GM21367 (cell line): Measurements from ENCODE around the gene RBM15B.

ENCODE experiments used
- ATAC-seq: cut with Tn5 transposase; IDR thresholded peaks from one replicate; pipeline ENCODE4 v1.9.1; 2021; ENCODE audit not compliant: unreplicated experiment

RBM15B gene

GRCh38 chr3:51390246-51391074, 625 bp upstream of the RBM15B start:
- peak; percentile 5 for ATAC-seq

DNA sequence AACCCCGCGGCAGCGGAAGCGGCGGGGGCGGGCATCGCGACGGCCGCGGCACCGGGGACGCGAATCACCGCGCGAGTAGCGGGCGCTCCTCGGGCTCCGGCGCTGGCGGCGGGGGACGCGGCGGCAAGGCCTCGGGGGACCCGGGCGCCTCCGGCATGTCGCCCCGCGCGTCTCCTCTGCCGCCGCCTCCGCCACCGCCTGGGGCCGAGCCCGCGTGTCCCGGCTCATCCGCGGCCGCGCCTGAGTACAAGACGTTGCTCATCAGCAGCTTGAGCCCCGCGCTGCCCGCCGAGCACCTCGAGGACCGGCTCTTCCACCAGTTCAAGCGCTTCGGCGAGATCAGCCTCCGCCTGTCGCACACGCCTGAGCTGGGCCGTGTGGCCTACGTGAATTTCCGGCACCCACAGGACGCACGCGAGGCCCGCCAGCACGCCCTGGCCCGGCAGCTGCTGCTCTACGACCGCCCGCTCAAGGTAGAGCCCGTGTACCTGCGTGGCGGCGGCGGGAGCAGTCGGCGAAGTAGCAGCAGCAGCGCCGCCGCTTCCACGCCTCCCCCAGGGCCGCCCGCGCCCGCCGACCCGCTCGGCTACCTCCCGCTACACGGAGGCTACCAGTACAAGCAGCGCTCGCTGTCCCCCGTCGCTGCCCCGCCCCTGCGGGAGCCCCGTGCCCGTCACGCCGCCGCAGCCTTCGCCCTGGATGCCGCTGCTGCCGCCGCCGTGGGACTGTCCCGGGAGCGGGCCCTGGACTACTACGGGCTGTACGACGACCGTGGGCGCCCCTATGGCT, 675 bp downstream of the RBM15B start:
- ATAC-seq: no peak

DNA sequence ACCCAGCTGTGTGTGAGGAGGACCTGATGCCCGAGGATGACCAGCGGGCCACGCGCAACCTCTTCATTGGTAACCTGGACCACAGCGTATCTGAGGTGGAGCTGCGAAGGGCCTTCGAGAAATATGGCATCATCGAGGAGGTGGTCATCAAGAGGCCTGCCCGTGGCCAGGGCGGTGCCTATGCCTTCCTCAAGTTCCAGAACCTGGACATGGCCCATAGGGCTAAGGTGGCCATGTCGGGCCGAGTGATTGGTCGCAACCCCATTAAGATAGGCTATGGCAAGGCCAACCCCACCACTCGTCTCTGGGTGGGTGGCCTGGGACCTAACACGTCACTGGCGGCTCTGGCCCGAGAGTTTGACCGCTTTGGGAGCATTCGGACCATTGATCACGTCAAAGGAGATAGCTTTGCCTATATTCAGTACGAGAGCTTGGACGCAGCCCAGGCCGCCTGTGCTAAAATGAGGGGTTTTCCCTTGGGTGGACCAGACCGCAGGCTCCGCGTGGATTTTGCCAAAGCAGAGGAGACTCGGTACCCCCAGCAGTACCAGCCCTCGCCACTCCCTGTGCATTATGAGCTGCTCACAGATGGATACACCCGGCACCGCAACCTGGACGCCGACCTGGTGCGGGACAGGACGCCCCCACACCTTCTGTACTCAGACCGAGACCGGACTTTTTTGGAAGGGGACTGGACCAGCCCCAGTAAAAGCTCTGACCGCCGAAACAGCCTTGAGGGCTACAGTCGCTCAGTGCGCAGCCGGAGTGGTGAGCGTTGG, 1.5 kb downstream of the RBM15B start:
- no peak for ATAC-seq

DNA sequence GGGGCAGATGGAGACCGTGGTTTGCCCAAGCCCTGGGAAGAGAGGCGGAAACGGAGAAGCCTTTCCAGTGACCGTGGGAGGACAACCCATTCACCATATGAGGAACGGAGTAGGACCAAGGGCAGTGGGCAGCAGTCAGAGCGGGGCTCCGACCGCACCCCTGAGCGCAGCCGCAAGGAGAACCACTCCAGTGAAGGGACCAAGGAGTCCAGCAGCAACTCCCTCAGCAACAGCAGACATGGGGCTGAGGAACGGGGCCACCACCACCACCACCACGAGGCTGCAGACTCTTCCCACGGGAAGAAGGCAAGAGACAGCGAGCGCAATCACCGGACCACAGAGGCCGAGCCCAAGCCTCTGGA, 2.0 kb downstream of the RBM15B start:
- no peak for ATAC-seq

- ATAC-seq: no peak
These were observed 2.5 kb downstream of the RBM15B start for GRCh38 chr3:51393564-51393963.

DNA sequence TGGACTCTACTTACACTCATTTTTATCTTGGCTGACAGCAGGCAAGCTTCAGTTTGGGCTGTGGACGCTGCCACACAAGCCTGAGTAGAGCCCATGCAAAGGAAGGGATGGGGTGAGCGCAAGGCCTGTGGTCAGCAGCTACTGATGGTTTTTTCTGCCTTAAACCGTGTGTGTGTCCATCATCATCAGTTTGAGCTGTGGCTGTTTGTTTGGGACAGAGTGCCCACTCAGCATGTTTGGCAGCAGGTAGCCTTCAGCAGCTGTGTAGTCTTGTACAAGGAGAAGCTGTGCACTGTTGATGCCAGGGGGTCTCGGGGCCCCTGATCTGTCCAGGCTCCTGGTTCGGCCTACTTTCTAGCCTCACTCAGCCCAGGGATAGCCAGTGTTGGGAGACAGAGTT, 3.5 kb downstream of the RBM15B start:
- ATAC-seq: no peak

- no peak for ATAC-seq
These were observed 4.6 kb downstream of the RBM15B start for GRCh38 chr3:51395493-51396213.

DNA sequence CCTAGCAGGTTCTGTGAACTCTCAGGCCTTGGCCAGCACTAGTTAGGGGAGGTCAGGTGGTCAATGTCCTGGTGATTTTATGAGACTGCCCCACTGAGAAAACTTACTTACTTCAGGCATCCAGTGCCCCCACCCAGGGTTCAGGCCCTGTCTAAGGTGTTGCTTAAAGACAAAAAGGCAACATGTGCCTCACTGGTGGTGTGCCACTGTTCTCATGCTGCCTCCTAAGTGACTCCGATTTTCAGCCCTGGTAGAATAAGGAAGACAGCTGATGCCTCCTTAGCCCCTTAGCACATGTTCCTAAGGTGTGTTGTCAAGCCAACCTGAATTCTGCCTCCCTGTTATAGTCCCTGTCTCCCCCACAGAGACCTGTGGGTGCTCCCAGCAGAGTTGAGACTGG, 5.3 kb downstream of the RBM15B start:
- ATAC-seq: no peak

GRCh38 chr3:51397392-51397791, 6.3 kb downstream of the RBM15B start:
- ATAC-seq: no peak

DNA sequence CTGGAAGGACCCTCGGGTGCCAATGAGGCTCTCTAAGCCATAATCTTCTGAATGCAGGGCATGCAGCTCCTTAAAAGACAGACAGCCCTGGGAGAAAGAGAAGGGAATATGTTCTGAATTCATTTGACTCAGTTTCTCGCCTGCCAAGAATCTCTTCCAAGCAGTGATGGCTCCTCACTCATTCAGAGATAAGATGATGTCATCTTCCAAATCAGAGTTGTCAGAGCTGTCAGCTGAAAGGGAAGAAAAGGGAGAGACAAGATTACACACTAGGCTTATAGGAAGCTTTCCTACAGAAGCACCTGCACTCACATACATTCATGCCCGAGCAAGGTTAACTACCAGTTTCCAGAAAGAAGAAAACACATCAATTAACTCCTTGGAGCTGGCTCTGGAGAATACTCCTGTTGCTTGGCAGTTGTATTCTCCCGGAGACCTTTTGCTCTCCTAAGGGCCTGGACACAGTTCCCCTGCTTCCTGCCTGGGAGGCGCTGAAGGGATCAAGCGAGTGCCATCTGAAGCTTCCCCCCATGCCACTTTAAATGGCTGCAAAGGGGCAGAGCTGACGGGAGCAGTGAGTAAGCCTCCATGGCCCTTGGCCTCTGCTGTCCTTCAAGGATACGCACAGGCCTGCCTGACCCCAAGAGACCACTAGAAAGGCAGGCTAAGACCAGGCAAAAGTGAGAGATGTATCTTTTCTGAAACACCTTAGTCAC, 7.7 kb downstream of the RBM15B start:
- no peak for ATAC-seq

GRCh38 chr3:51400166-51400565, 9.1 kb downstream of the RBM15B start:
- no peak for ATAC-seq

DNA sequence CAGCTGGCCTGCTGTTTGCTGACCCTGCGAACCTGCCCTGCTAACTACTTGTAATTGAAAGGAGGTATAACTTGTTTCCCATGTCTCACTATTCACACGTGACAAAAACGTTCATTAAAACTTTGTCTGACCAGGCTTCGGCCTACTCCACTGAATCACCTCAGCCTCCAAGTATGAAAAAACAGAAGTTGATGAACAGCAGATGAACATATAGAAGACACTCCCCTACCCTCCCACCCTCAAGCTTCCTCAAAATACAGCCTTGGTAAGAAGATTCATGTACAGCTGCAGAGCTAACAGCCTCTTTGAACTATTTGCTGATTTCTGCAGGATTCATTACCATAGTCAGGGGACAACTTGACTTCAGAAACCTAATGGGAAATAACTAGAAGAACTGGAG, 10.7 kb downstream of the RBM15B start:
- no peak for ATAC-seq

DNA sequence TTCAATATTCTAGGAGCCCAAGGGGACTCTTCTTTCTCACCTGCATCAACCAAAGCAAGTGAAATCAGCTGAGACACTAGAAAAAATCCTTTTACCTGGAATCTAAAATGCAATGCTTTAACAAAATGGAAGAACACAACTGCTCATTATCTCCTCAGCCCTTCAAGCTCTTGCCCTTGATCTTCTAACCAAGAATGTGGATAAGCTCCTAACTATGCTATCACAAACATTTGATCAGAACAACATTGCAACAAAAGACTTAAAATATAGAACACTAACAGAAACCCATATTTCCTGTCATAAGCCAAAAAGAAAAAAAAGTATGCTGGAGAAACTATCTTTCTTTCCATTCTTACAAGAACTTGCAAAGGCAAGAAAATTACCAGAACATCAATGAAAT, 12.6 kb downstream of the RBM15B start:
- no peak for ATAC-seq

- no peak for ATAC-seq
These were observed 16.9 kb downstream of the RBM15B start for GRCh38 chr3:51408021-51408420.

DNA sequence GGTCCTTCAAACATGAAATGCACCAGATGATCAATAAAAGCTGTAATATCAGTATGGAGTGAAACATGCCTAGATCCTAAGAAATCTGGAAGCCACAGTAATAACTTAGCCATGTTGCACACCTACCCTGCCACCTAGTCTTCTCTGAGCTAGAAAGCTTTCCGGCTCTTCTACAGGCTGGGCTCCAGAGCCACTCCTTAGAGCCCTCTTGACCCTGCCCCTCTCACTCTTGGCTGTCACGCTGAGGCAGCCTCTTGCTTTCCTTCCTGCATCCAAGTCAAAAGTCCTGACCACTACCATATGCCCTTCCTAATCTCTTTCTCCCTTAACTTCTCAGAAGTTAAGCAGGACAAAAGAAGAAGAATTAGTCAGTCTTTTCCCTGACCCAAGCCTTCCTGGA, 17.7 kb downstream of the RBM15B start:
- ATAC-seq: no peak

- no peak for ATAC-seq
These were observed 31.1 kb downstream of the RBM15B start for GRCh38 chr3:51422211-51422610.

DNA sequence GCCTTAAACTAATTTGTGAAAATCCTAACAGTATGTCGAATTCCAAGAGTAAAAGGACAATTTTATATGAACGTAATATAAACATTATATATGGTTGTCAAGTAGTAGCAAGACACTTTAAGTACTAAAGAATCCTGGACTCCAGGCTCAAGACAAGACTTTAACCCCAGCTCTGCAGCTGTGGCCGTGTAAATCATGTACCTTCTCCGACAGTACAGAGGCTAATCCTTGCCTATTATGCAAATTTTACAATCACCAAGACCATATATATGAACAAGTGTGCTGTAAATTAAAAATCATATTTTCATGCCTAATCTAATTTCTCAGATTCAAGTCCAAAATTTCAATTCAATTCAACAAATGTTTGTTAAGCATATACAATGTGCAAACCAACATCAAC, 35.8 kb downstream of the RBM15B start:
- ATAC-seq: no peak

DNA sequence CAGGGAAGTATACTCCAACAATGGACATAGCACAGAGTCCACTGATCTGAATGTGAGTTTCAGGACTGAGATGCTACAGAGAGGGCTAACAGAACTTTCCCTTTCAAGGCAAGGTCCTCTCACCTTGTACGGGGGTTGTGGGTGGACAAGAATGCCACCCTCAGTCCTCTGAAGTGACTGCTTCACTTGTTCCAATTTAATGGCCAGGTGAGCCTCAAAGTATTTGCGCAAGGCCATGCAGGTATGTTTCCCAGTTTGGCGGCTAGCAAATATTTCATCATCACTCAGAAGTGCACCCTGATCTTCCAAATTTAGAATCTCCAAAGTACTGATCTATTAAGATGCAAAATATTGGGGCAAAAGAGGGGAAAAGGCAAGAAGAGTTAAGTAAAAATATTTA, 38.1 kb downstream of the RBM15B start:
- ATAC-seq: no peak

GRCh38 chr3:51434110-51434509, 43.0 kb downstream of the RBM15B start:
- ATAC-seq: no peak

GRCh38 chr3:51434746-51435327, 43.8 kb downstream of the RBM15B start:
- ATAC-seq: no peak
